HCT116 (cell line): Measurements from ENCODE around the gene C5orf58. TPM values are rescaled to one million over a fixed set of nuclear protein-coding genes. Genes with fewer than 3 reads are reported as not detected.
A peak's percentile ranks its signal among the peaks of the same experiment; 100 is the strongest.

ENCODE experiments used
- ATAC-seq: fragments of 200-7000 bp; cut with Tn5 transposase; 2 replicates; pipeline ENCODE4 v1.9.1; 2020; ENCODE audit warnings: mild to moderate bottlenecking, moderate library complexity
- BruUV-seq: library from RNA; stranded (reverse); fragments of 400-500 nt; replicated peaks from 2 replicates; lab custom pipeline; 2021; lab: Mats Ljungman, UMichigan
- CTCF ChIA-PET: fragments of 300-600 bp; sonication (Branson Sonifier 250); formaldehyde crosslinking; loops from one replicate; lab custom pipeline; 2021; ENCODE audit warnings: antibody characterized with exemption; lab: Charles Lee
- POLR2A ChIA-PET: fragments of 300-600, 350-600 bp; sonication (Branson Sonifier 250); formaldehyde crosslinking; loops from one replicate; lab custom pipeline; 2021; ENCODE audit warnings: antibody characterized with exemption; lab: Charles Lee
- RAD21 ChIA-PET, 2 experiments: fragments of 300-600 bp; sonication (Branson Sonifier 250); formaldehyde crosslinking; loops; one replicate each; lab custom pipeline; 2023; ENCODE audit warnings: low total read pairs in 2 of 2; ENCODE audit not compliant: uncharacterized antibody in 2 of 2, unreplicated experiment in 2 of 2, low non-redundant PET in 1 of 2; lab: Charles Lee
- DNase-seq: peaks from one replicate; pipeline ENCODE4 v3.0.0-alpha.2; 2010; ENCODE audit warnings: low read depth, low spot score
- H2AFZ ChIP-seq: fragments of 200-600 bp; shearing (Covaris generic), sonication (generic); 2 replicates; pipeline ENCODE4 v1.6.1; 2017; ENCODE audit warnings: low read depth, mixed run types, mixed read lengths, antibody characterized with exemption, low read length; ENCODE audit not compliant: poor library complexity, severe bottlenecking
- H3K27ac ChIP-seq: 2 replicates; pipeline ENCODE4 v1.5.1; 2012; ENCODE audit warnings: low read depth, low read length
- H3K27me3 ChIP-seq: fragments of 200-600 bp; sonication (generic); 2 replicates; pipeline ENCODE4 v1.6.1; 2016; ENCODE audit warnings: mixed run types, low read length, mixed read lengths; ENCODE audit not compliant: insufficient read depth
- H3K36me3 ChIP-seq, 2 experiments: fragments of 200-500 bp in 1 of 2; fragments of 200-600 bp in 1 of 2; sonication (Bioruptor generic) in 1 of 2; sonication (generic) in 1 of 2; 2 replicates each; pipeline versions ENCODE4 v1.5.1 to v1.6.1; 2014 to 2016; ENCODE audit warnings: low read length in 2 of 2, inconsistent platforms in 1 of 2, mixed read lengths in 1 of 2, mixed run types in 1 of 2; ENCODE audit not compliant: insufficient read depth in 2 of 2, control insufficient read depth in 1 of 2
- H3K4me1 ChIP-seq, 2 experiments: fragments of 200-600 bp in 1 of 2; sonication (generic) in 1 of 2; 2 replicates each; pipeline versions ENCODE4 v1.5.1 to v1.6.1; 2012 to 2017; ENCODE audit warnings: low read length in 2 of 2, inconsistent platforms in 1 of 2, mild to moderate bottlenecking in 1 of 2, mixed read lengths in 1 of 2, mixed run types in 1 of 2, moderate library complexity in 1 of 2; ENCODE audit not compliant: insufficient read depth in 2 of 2, control insufficient read depth in 1 of 2
- H3K4me2 ChIP-seq: fragments of 200-600 bp; sonication (generic); 2 replicates; pipeline ENCODE4 v1.6.1; 2017; ENCODE audit warnings: mixed run types, low read length, mixed read lengths
- H3K4me3 ChIP-seq, 2 experiments: fragments of 200-600 bp in 1 of 2; sonication (generic) in 1 of 2; replicated peaks in 1 of 2; 2 replicates each; pipeline ENCODE4 v1.5.1; 2011 to 2016; ENCODE audit warnings: low read length in 2 of 2, control low read depth in 1 of 2, low read depth in 1 of 2, mild to moderate bottlenecking in 1 of 2, mixed read lengths in 1 of 2, mixed run types in 1 of 2
- H3K79me2 ChIP-seq: fragments of 200-600 bp; sonication (generic); 2 replicates; pipeline ENCODE4 v1.6.1; 2017; ENCODE audit warnings: mild to moderate bottlenecking, mixed run types, low read length, moderate library complexity, mixed read lengths; ENCODE audit not compliant: insufficient read depth
- H3K9ac ChIP-seq: fragments of 200-600 bp; sonication (generic); 2 replicates; pipeline ENCODE4 v1.6.1; 2016; ENCODE audit warnings: low read length, mixed read lengths
- H3K9me2 ChIP-seq: fragments of 200-600 bp; sonication (generic), shearing (Covaris generic); 2 replicates; pipeline ENCODE4 v1.6.1; 2017; ENCODE audit warnings: mixed run types, mild to moderate bottlenecking, moderate library complexity; ENCODE audit not compliant: insufficient read depth
- H3K9me3 ChIP-seq, 2 experiments: fragments of 200-500 bp in 1 of 2; fragments of 200-600 bp in 1 of 2; sonication (Bioruptor generic) in 1 of 2; sonication (generic) in 1 of 2; 2 replicates each; pipeline ENCODE4 v1.6.1; 2014 to 2017; ENCODE audit warnings: low read length in 2 of 2, mixed read lengths in 2 of 2, inconsistent platforms in 1 of 2, low read depth in 1 of 2, mild to moderate bottlenecking in 1 of 2, mixed run types in 1 of 2, moderate library complexity in 1 of 2; ENCODE audit not compliant: control insufficient read depth in 1 of 2, insufficient read depth in 1 of 2
- H4K20me1 ChIP-seq: fragments of 200-600 bp; sonication (generic), shearing (Covaris generic); 2 replicates; pipeline ENCODE4 v1.6.1; 2017; ENCODE audit warnings: mixed run types, mild to moderate bottlenecking, moderate library complexity; ENCODE audit not compliant: insufficient read depth
- CBX3 ChIP-seq: IDR thresholded peaks from 2 replicates; pipeline ENCODE4 v1.6.1; 2012; ENCODE audit warnings: low read depth
- EGR1 ChIP-seq: IDR thresholded peaks from 2 replicates; pipeline ENCODE4 v1.6.1; 2012; ENCODE audit warnings: low read depth
- ELF1 ChIP-seq: IDR thresholded peaks from 2 replicates; pipeline ENCODE4 v1.6.1; 2012; ENCODE audit warnings: low read depth, borderline replicate concordance
- JUND ChIP-seq: IDR thresholded peaks from 2 replicates; pipeline ENCODE4 v1.6.1; 2012
- POLR2A ChIP-seq: IDR thresholded peaks from 2 replicates; pipeline ENCODE4 v1.7.0; 2011; ENCODE audit warnings: borderline replicate concordance; ENCODE audit not compliant: insufficient read depth, insufficient read length; ENCODE audit errors: extremely low read depth
- RAD21 ChIP-seq: IDR thresholded peaks from 2 replicates; pipeline ENCODE4 v1.6.1; 2012; ENCODE audit warnings: low read depth, mild to moderate bottlenecking
- REST ChIP-seq: IDR thresholded peaks from 2 replicates; pipeline ENCODE4 v1.6.1; 2012; ENCODE audit warnings: low read depth
- SIN3A ChIP-seq: IDR thresholded peaks from 2 replicates; pipeline ENCODE4 v1.6.1; 2012; ENCODE audit warnings: low read depth
- SP1 ChIP-seq: IDR thresholded peaks from 2 replicates; pipeline ENCODE4 v1.6.1; 2012; ENCODE audit warnings: low read depth
- TCF7L2 ChIP-seq: IDR thresholded peaks from 2 replicates; pipeline ENCODE4 v1.7.0; 2011; ENCODE audit warnings: borderline replicate concordance, inconsistent platforms; ENCODE audit not compliant: insufficient read depth, insufficient read length; ENCODE audit errors: extremely low read depth
- YY1 ChIP-seq: IDR thresholded peaks from 2 replicates; pipeline ENCODE4 v1.6.1; 2011; ENCODE audit warnings: low read length, low read depth, moderate library complexity, mild to moderate bottlenecking; ENCODE audit not compliant: insufficient replicate concordance; ENCODE audit errors: extremely low read depth
- ZBTB33 ChIP-seq: IDR thresholded peaks from 2 replicates; pipeline ENCODE4 v1.6.1; 2011; ENCODE audit warnings: mild to moderate bottlenecking, low read length, moderate library complexity; ENCODE audit not compliant: insufficient replicate concordance; ENCODE audit errors: extremely low read depth
- ZFX ChIP-seq: fragments of 450-650 bp; IDR thresholded peaks from 2 replicates; pipeline ENCODE4 v1.6.1; 2017
- ZNF274 ChIP-seq: fragments of 200-500 bp; sonication (Bioruptor generic); IDR thresholded peaks from 2 replicates; pipeline ENCODE4 v1.6.1; 2014; ENCODE audit warnings: mild to moderate bottlenecking, low read depth, low read length, inconsistent platforms
- intact Hi-C: fragments of 100-400 bp; cut with micrococcal nuclease; formaldehyde crosslinking; loops from 2 replicates; pipeline ENCODE4 v1.10.0; 2022
- total RNA-seq: library from RNA; stranded (reverse); gene quantifications from one replicate; pipeline ENCODE4 v1.2.1, GENCODE V29; 2021; ENCODE audit not compliant: unreplicated experiment

Gene C5orf58
- total RNA-seq, 1 experiment from 2014 or later: not detected

GRCh38 chr5:170226129-170226615 lies 6.6 kb upstream of the C5orf58 start:
- Histone ChIP-seq H3K9me2 (no peaks in the 10 kb centered on the region), H2AFZ (peak overlapping the region; percentile 19), H3K4me2 (no peak overlapping the region), H3K9me3 (no peaks in the 10 kb centered on the region), H3K79me2 (no peaks in the 10 kb centered on the region), H3K27ac (no peak overlapping the region), H3K9ac (no peak overlapping the region), H3K4me1 (no peaks in the 10 kb centered on the region), H3K4me3 (no peak overlapping the region), H4K20me1 (no peaks in the 10 kb centered on the region), H3K27me3 (peaks cover 18% of the 10 kb centered on the region), H3K36me3 (no peaks in the 10 kb centered on the region)
- ATAC-seq (no peak), DNase-seq (no peak)
- BruUV-seq: no TSS peak
- POLR2A ChIA-PET: no interaction called here
- CTCF ChIA-PET: interaction anchor here (0.8 to 5.6 kb wide), 11 partner anchors 10 to 407 kb away, joined by 3 to 47 read pairs (median 5); no protein-coding TSS in a partner anchor
- RAD21 ChIA-PET: no interaction called here
- intact Hi-C loops: loop anchor here (1.0 to 2.0 kb wide), 3 partner anchors 113 to 397 kb away; no protein-coding TSS in a partner anchor
- TF ChIP-seq TCF7L2 (no peak), ZBTB33 (no peak), CBX3 (no peak), ELF1 (no peak), SP1 (no peak), POLR2A (no peak), SIN3A (no peak), REST (no peak), RAD21 (no peak), JUND (no peak), YY1 (no peak), EGR1 (no peak), ZNF274 (no peak), ZFX (no peak)
